HG03135 (cell line): ENCODE data around the gene SSNA1.

Experiments
- ATAC-seq: cut with Tn5 transposase; IDR thresholded peaks from one replicate; pipeline ENCODE4 v1.9.1; 2021; ENCODE audit warnings: mild to moderate bottlenecking, moderate library complexity; ENCODE audit not compliant: unreplicated experiment

Gene SSNA1

DNA sequence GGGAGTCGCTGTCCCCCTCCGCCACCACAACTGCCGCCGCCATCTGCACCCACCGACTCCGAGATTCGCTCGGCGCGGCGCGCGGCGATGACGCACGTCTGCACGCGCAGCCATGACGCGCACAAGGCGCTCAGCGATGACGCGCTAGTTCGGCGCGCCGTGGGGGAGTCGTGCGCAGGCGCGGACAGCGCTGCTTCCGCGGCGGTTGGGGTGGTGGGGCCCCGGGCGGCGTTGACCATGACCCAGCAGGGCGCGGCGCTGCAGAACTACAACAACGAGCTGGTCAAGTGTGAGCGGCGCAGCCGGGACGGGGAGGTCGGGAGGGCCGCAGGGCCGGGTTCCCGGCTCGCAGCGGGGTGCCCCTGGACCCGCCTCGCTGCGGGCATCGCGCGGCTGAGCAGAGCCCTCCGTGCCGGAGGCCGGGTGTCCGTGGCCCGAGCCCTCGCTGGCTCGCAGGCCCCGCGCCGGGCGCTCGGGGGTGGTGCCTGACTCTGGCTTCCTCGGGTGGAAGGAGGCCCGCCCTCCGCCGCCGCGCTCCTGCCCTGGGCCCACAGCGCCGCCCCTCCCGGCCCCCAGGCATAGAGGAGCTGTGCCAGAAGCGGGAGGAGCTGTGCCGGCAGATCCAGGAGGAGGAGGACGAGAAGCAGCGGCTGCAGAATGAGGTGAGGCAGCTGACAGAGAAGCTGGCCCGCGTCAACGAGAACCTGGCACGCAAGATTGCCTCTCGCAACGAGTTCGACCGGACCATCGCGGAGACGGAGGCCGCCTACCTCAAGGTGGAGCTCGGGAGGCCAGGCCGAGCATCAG, at the start of gene SSNA1, which contains the start of gene ANAPC2:
Gene SSNA1 (plus strand): TSS at position 187 of the 807 bp plus-strand sequence. CDS start 51 bp downstream, at position 238.
Gene ANAPC2 (minus strand): TSS at position 71 of the 807 bp plus-strand sequence. CDS start 28 bp downstream, at position 43.
- ATAC-seq, result peak; percentile 71

DNA sequence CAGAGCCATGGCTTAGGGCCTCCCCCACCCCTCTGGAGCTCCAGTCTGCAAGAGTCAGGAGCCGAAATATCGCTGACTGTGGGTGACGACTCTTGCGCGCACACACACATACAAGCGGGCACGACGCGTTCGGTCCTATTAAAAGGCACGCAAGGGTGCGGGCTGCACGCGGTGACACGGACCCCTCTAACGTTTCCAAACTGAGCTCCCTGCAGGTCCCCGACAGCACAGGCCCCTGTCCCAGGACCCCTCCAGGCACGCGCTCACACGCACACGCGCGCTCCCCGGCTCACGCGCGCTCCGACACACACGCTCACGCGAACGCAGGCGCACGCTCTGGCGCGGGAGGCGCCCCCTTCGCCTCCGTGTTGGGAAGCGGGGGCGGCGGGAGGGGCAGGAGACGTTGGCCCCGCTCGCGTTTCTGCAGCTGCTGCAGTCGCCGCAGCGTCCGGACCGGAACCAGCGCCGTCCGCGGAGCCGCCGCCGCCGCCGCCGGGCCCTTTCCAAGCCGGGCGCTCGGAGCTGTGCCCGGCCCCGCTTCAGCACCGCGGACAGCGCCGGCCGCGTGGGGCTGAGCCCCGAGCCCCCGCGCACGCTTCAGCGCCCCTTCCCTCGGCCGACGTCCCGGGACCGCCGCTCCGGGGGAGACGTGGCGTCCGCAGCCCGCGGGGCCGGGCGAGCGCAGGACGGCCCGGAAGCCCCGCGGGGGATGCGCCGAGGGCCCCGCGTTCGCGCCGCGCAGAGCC, 49.6 kb upstream of the SSNA1 start, which contains the start of gene GRIN1:
Gene GRIN1 (plus strand): TSS at position 433 of the 746 bp plus-strand sequence. CDS start 333 bp downstream, outside the sequence.
- ATAC-seq, result no peak

GRCh38 chr9:137139468-137140150, 48.9 kb upstream of the SSNA1 start:
- no peak for ATAC-seq

DNA sequence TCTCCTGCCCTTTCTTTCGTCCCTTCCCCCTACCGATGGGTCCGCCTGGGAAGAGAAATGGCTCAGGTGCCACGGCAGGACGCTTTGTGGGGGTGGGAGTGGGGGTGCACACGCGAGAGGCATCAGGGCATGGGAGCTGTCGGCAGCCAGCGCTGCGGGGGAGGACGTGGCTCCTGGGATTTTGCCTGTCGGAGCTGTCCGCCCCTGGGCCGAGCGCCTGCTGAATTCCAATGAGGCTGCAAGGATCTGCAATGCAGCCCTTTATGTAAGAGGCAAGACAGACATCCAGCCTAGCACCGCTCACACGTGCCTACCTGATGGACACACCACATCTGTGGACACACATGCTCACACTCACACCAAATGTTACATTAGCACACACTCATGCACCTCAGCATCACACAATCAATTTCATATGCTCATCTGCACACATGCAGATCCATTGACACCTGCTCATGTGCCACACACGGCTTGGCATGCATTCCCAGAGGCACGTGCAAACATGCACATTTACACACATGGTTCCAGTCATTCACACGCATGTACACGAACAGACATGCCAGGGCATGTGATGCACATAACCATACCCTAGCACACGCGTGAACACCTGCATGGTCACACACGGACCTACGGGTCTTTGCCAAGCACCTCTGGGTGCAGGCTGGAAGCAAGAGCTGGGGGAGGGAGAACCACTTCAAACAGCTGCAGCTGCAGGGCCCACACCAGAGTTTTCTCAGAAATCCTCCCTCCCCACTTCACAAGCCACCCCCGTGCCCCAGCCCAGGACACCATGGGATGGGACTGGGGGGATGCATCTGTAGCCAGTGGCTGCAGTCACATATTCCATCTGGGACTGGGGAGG, 48.1 kb upstream of the SSNA1 start:
- no peak for ATAC-seq

GRCh38 chr9:137141050-137141810, 47.2 kb upstream of the SSNA1 start:
- no peak for ATAC-seq

- ATAC-seq, result no peak
These were observed 46.2 kb upstream of the SSNA1 start for GRCh38 chr9:137141976-137142936.

DNA sequence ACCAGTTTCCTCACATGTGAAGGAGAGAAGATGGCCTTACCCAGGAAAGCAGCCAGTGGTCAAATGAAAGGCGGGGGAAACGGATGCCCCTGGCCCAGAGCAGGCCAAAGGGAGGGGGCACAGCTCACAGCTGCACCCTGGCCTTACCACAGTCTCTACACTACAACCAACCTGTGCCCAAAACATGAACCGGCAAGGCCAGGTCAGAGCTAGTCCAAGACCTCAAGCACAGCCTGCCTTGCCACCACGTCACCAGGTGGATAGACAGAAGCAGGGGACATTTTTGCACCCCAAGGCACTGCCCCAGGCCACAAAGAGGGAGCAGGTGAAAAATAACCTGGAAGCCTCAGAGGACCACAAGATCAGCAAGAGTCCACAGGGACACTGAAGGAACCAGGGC, 45.0 kb upstream of the SSNA1 start:
- no peak for ATAC-seq

GRCh38 chr9:137145731-137146526, 42.5 kb upstream of the SSNA1 start:
- ATAC-seq, result no peak

- ATAC-seq, result no peak
These were observed 42.0 kb upstream of the SSNA1 start for GRCh38 chr9:137146527-137146918.

DNA sequence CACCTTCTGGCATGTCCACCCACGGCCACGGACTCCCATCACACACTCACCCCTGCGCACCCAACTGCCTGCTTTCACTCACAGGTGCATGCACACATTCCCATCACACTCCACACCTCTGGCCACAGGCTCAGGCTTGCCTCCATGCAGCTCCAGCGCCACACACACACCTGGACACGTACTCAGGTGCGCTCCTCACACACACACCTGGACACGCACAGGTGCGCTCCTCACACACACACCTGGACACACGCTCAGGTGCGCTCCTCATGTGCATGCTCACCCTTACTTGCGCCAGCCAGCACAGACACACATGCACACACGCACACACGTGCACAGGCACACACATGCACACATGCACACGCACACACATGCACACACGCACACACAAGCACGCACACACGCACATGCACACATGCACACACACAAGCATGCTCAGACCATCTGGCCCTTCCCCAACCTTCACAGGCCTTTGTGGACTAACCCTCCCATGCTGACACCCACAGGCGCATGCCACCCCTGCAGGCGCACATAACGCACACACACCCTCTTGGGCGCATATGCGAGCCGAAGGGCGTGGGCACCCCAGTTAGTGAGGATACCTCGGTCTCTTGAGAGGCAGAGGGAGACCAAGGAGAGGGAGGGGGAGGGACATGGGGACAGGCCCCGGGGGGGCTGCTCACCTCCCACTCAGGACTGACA, 41.2 kb upstream of the SSNA1 start:
- ATAC-seq, result no peak

GRCh38 chr9:137147793-137148160, 40.7 kb upstream of the SSNA1 start:
- no peak for ATAC-seq

DNA sequence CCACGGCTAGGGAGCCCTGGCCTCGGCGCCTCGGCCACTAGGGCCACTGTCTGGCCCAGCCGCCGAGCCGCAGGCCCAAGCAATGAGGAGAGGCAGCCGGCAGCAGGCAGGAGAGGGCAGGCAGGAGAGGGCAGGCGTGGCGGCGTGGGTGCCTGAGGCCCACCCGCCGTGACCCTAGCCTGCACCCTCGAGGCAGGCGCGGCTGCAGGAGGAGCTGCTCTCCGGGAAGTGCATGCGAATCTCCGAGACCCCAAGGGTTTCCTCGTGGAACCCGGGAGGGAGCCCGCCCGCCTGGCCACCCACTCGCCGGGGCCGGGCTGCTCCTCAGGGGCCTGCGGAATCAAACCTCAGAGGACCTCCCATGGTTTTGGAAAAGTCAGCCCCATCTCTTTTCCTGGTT, 40.2 kb upstream of the SSNA1 start:
- ATAC-seq, result no peak

DNA sequence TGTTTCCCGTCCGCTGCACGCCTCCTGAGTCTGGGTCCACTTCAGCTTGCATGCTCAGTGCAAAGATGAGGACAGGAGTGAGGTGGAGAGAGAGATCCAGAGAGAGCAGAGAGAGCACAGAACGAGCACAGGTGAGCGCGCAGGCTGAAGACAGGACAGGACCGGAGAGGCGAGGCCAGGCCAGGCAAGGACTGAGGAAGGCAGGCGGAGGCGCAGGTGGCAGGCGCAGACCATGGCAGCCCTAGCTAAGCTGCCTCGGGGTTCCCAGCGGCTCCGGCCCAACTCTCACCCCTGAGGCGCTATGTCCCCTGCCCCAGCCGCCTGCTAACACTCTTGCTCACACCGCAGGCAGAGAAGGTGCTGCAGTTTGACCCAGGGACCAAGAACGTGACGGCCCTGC, 39.8 kb upstream of the SSNA1 start:
- no peak for ATAC-seq

GRCh38 chr9:137149363-137149762, 39.1 kb upstream of the SSNA1 start:
- ATAC-seq, result no peak

GRCh38 chr9:137149942-137150616, 38.4 kb upstream of the SSNA1 start:
- ATAC-seq, result peak; percentile 8

DNA sequence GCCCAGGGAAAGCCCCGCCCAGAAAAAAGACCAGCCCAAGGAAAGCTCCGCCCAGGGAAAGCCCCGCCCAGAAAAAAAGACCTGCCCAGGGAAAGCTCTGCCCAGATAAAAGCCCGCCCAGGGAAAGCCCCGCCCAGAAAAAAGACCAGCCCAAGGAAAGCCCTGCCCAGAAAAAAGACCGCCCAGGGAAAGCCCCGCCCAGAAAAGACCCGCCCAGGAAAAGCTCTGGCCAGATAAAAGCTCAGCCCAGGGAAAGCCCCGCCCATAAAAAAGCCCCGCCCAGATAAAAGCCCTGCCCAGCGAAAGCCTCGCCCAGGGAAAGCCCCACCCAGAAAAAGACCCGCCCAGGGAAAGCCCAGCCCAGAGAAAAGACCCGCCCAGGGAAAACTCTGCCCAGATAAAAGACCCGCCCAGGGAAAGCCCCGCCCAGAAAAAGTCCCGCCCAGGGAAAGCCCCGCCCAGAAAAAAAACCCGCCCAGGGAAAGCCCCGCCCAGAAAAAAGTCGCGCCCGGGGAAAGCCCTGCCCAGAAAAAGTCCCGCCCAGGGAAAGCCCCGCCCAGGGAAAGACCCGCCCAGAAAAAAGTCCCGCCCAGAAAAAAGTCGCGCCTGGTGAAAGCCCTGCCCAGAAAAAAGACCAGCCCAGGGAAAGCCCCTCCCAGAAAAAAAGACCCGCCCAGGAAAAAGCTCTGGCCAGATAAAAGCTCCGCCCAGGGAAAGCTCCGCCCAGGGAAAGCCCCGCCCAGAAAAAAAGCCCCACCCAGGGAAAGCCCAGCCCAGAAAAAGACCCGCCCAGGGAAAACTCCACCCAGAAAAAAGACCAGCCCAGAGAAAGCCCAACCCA, 37.6 kb upstream of the SSNA1 start:
- ATAC-seq, result peak; percentile 46
